HG03039 (cell line): ENCODE measurements around the gene EPN1.
"Not testable (repeated sequence)": the region's sequence is repeated elsewhere in the genome, so short reads cannot be mapped to it uniquely, and the experiment has no call there.

ENCODE experiments used
- ATAC-seq: cut with Tn5 transposase; IDR thresholded peaks from one replicate; pipeline ENCODE4 v1.9.1; 2021; ENCODE audit warnings: mild to moderate bottlenecking, moderate library complexity; ENCODE audit not compliant: unreplicated experiment

The EPN1 gene

GRCh38 chr19:55716531-55716930, 41.5 kb downstream of the EPN1 start:
- no peak for ATAC-seq

GRCh38 chr19:55717251-55717650, 42.2 kb downstream of the EPN1 start:
- no peak for ATAC-seq

- ATAC-seq = not testable (repeated sequence)
These were observed 43.1 kb downstream of the EPN1 start for GRCh38 chr19:55717879-55718711.

GRCh38 chr19:55720214-55720746, 45.3 kb downstream of the EPN1 start:
- ATAC-seq = no peak

- ATAC-seq = no peak
These were observed 45.8 kb downstream of the EPN1 start for GRCh38 chr19:55720801-55721200.

GRCh38 chr19:55723491-55723890, 48.5 kb downstream of the EPN1 start:
- no peak for ATAC-seq

GRCh38 chr19:55730378-55730777, 55.4 kb downstream of the EPN1 start:
- not testable (repeated sequence) for ATAC-seq

GRCh38 chr19:55738302-55738701, 63.3 kb downstream of the EPN1 start, which contains the start of gene NLRP9:
Gene NLRP9, minus strand, starts transcription at chr19:55738402. Its CDS starts 28 bp downstream, at chr19:55738374.
- no peak for ATAC-seq

GRCh38 chr19:55750715-55751114, 75.7 kb downstream of the EPN1 start:
- ATAC-seq = no peak

- ATAC-seq = no peak
These were observed 78.4 kb downstream of the EPN1 start for GRCh38 chr19:55753401-55753800.

- not testable (repeated sequence) for ATAC-seq
These were observed 81.8 kb downstream of the EPN1 start for GRCh38 chr19:55756808-55757207.

- not testable (repeated sequence) for ATAC-seq
These were observed 83.8 kb downstream of the EPN1 start, which contains the start of gene RFPL4A for GRCh38 chr19:55758797-55759196. Gene RFPL4A, plus strand, starts transcription at chr19:55759097. Its CDS starts 2,704 bp downstream, at chr19:55761801.
